Measurements from ENCODE around the gene MRE11. TPM values are rescaled to one million over a fixed set of nuclear protein-coding genes. Genes with fewer than 3 reads are reported as not detected.
A peak's percentile ranks its signal among the peaks of the same experiment; 100 is the strongest.

The MRE11 gene
- 3.3 TPM for total RNA-seq

GRCh38 chr11:94493281-94494125 lies at the start of gene MRE11, which contains the start of gene ANKRD49:
Gene MRE11 (minus strand): TSS chr11:94493844. CDS start chr11:94492801, 1,043 bp downstream.
Gene ANKRD49 (plus strand): TSS chr11:94493984. CDS start chr11:94496694, 2,710 bp downstream.
- intact Hi-C loops (cut with DNase I), result loop anchor here (2.0 to 10.0 kb wide), 6 partner anchors 49 to 959 kb away; partner anchors contain the start of genes C11orf54, FUT4, MED17 and SRSF8
- no peak for TF ChIP-seq CTCF (IDR thresholded peaks at IDR 0.05)

GRCh38 chr11:94539420-94539819 lies 45.8 kb upstream of the MRE11 start:
- peaks cover 4 to 35% of the 10 kb centered on the region in 2 donors for H3K4me1 ChIP-seq
- no peak for DNase-seq (ENCODE audit: low spot score in 2 of 2)
- no peaks in the 10 kb centered on the region for H3K27me3 ChIP-seq
- intact Hi-C loops (cut with DNase I), result no loop called here
- no peaks in the 10 kb centered on the region for H3K9me3 ChIP-seq
- no peaks in the 10 kb centered on the region for H3K36me3 ChIP-seq
- no peak overlapping the region for H3K4me3 ChIP-seq
- peak overlapping the region; percentile 29 to 50 for H3K27ac ChIP-seq
- TF ChIP-seq CTCF (IDR thresholded peaks at IDR 0.05), result no peak

More at GRCh38 chr11:94493281-94494125, at the start of gene MRE11, which contains the start of gene ANKRD49:
- Histone ChIP-seq H3K27me3 (no peaks in the 10 kb centered on the region), H3K4me3 (peak within 1 kb of the TSS; percentile 77 to 95), H3K36me3 (peaks cover 15 to 19% of the 10 kb centered on the region in 2 donors), H3K4me1 (peaks cover 0 to 20% of the 10 kb centered on the region in 2 donors), H3K9me3 (no peaks in the 10 kb centered on the region), H3K27ac (peak within 1 kb of the TSS; percentile 83)
- DNase-seq (ENCODE audit: low spot score in 2 of 2), result peak; percentile 97 to 99

GRCh38 chr11:94537031-94537600 lies 43.5 kb upstream of the MRE11 start:
- peaks cover 0 to 39% of the 10 kb centered on the region in 2 donors for H3K4me1 ChIP-seq
- peak overlapping the region; percentile 28 to 57 for H3K27ac ChIP-seq
- no peak for DNase-seq (ENCODE audit: low spot score in 2 of 2)
- H3K4me3 ChIP-seq, result no peak overlapping the region
- intact Hi-C loops (cut with DNase I), result no loop called here
- no peak for TF ChIP-seq CTCF (IDR thresholded peaks at IDR 0.05)
- H3K36me3 ChIP-seq, result no peaks in the 10 kb centered on the region
- no peaks in the 10 kb centered on the region for H3K9me3 ChIP-seq
- no peaks in the 10 kb centered on the region for H3K27me3 ChIP-seq

DNA sequence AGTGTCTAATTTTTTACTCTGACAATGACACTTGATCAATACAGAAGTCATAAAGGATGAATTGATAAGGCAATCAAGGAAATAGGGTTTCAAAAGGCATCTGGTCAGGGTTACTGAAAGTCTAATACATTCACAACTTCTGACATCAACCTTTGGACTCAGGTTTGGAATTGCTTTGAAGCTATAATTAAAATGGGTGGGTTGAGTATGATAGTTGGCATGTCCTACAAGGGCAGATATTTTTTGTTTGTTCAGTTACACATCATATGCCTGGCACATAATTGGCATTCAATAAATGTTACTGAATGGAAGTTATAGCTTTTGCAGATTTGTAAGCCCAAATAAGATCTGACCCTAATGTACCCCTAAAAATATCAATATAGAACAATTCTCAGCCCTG lies 42.7 kb upstream of the MRE11 start:
- peaks cover 0 to 39% of the 10 kb centered on the region in 2 donors for H3K4me1 ChIP-seq
- intact Hi-C loops (cut with DNase I), result no loop called here
- H3K36me3 ChIP-seq, result no peaks in the 10 kb centered on the region
- no peak for DNase-seq (ENCODE audit: low spot score in 2 of 2)
- TF ChIP-seq CTCF (IDR thresholded peaks at IDR 0.05), result no peak
- no peaks in the 10 kb centered on the region for H3K9me3 ChIP-seq
- H3K27ac ChIP-seq, result peak overlapping the region; percentile 28 to 57
- H3K4me3 ChIP-seq, result no peak overlapping the region
- H3K27me3 ChIP-seq, result no peaks in the 10 kb centered on the region

DNA sequence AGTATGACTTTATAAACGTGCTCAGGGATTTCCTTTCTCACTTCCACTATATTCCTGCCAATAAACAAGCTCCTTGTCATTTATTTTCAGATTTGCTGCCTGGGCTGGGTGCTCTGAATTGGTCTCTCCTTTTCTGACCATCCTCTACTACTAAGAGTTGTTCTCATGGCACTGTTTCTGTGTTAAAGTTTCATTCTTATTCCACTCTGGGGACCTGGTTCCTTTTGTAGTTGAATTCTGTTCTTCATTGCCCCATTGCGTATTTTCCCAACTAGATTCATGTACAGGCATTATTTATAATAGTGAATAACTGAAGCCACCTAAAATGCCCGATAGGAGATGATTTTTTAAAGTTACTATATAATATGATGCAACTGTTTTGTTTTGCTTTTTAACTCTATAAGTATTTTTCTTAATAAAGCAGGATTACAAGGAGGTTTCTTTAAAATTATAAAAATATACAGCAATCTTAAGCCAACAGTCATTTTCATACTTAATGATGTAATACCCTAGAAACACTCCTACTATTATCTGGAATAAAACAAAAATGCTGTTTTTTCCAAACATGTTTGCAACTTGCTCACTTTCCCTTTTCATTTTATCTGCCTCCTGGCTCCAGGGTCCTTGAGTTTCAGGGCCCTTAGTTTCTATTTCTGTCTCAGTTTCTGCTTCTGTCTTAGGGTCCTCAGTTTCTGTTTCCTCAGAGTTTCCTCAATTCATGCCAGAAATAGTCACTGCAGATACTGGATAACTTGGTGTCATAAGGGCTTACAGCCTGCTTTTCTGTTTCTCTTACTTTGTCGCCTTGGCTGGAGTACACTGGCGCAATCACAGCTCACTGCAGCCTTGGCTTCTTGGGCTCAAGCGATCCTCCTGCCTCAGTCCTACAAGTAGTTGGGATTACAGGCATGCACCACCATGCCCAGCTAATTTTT lies 40.3 kb upstream of the MRE11 start:
- DNase-seq (ENCODE audit: low spot score in 2 of 2), result no peak
- TF ChIP-seq CTCF (IDR thresholded peaks at IDR 0.05), result no peak
- intact Hi-C loops (cut with DNase I), result no loop called here
- Histone ChIP-seq H3K27me3 (no peaks in the 10 kb centered on the region), H3K4me1 (peaks cover 0 to 39% of the 10 kb centered on the region in 2 donors), H3K9me3 (no peaks in the 10 kb centered on the region), H3K4me3 (peak overlapping the region; percentile 27 to 39), H3K27ac (peak overlapping the region; percentile 77 to 80), H3K36me3 (no peaks in the 10 kb centered on the region)
